Ishikawa (cell line): ENCODE results near the gene AGPAT1.

Experiments used
- CEBPB ChIP-seq: IDR thresholded peaks from 2 replicates; pipeline ENCODE4 v1.6.1; 2012
- CREB1 ChIP-seq: IDR thresholded peaks from 2 replicates; pipeline ENCODE4 v1.6.1; 2012; ENCODE audit warnings: low read depth
- EGR1 ChIP-seq: IDR thresholded peaks from 2 replicates; pipeline ENCODE4 v1.6.1; 2012
- EP300 ChIP-seq: IDR thresholded peaks from 2 replicates; pipeline ENCODE4 v1.6.1; 2012; ENCODE audit warnings: borderline replicate concordance
- FOXM1 ChIP-seq: IDR thresholded peaks from 2 replicates; pipeline ENCODE4 v1.6.1; 2012; ENCODE audit warnings: low read depth, borderline replicate concordance
- MAX ChIP-seq: IDR thresholded peaks from 2 replicates; pipeline ENCODE4 v1.6.1; 2012
- NFIC ChIP-seq: IDR thresholded peaks from 2 replicates; pipeline ENCODE4 v1.6.1; 2012
- RAD21 ChIP-seq: IDR thresholded peaks from 2 replicates; pipeline ENCODE4 v1.6.1; 2012; ENCODE audit warnings: low read depth
- REST ChIP-seq: IDR thresholded peaks from 2 replicates; pipeline ENCODE4 v1.6.1; 2012; ENCODE audit warnings: low read depth, mild to moderate bottlenecking
- TAF1 ChIP-seq: IDR thresholded peaks from 2 replicates; pipeline ENCODE4 v1.6.1; 2012; ENCODE audit warnings: low read depth, mild to moderate bottlenecking
- YY1 ChIP-seq: IDR thresholded peaks from 2 replicates; pipeline ENCODE4 v1.6.1; 2012; ENCODE audit warnings: low read depth
- ZBTB7A ChIP-seq: IDR thresholded peaks from 2 replicates; pipeline ENCODE4 v1.6.1; 2012; ENCODE audit warnings: low read depth

GRCh38 chr6:32171234-32171633, 4.7 kb downstream of the AGPAT1 start:
- TF ChIP-seq FOXM1 (no peak), MAX (no peak), RAD21 (no peak), TAF1 (no peak), EP300 (no peak), EGR1 (no peak), YY1 (no peak), CREB1 (no peak), ZBTB7A (no peak), NFIC (no peak), CEBPB (no peak), REST (no peak)
